Measurements from ENCODE around the gene HPS4. TPM values are rescaled to one million over a fixed set of nuclear protein-coding genes. Genes with fewer than 3 reads are reported as not detected.

Gene HPS4
- total and polyA plus RNA-seq, 2 of the 8 experiments (the other 6 are each of a cell fraction or from before 2014, with no cell fraction given) = 28.0 to 35.2 TPM

DNA sequence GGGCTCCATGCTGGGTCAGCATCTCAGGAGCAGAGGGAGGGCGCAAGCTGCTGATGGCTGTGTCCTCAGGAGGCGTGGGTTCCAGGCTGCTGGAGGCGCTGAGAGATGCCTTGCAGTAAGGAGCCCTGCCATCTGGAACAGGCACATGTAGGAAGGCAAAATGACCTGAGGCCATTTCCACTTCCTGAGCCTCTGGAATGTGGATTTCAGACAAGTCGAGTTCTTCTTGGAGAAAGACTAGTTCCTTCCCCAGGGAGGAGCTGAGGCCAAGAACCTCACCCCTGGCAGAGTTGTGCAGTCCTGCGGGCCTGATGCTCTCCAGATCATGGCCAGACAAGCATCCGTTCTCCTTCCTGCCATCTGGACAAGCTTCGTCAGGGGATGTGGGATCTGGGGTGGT lies 19.3 kb downstream of the HPS4 start:
- Histone ChIP-seq H3K23me2 (ENCODE audit: low read depth, low read length) (no peaks in the 10 kb centered on the region), H3K27ac (ENCODE audit: low read depth, low read length) (no peak overlapping the region), H3K79me2 (ENCODE audit: control insufficient read depth in 1 of 2, insufficient read depth in 2 of 2, low read length in 2 of 2) (peaks cover 0 to 2% of the 10 kb centered on the region in 2 experiments; a peak in 1 of 4 replicates), H4K8ac (ENCODE audit: extremely low read depth, insufficient read depth, low read length) (no peak overlapping the region), H3K14ac (ENCODE audit: insufficient read length) (no peak overlapping the region), H2AFZ (ENCODE audit: low read length) (no peak overlapping the region), H3K4me3 (ENCODE audit: extremely low read depth in 1 of 4, insufficient read depth in 2 of 4, low read depth in 3 of 4, low read length in 4 of 4) (no peak overlapping the region), H3K36me3 (ENCODE audit: control insufficient read depth in 2 of 4, insufficient read depth in 4 of 4, low read length in 3 of 4) (peaks cover 18 to 66% (median 45%) of the 10 kb centered on the region in 4 experiments), H3K18ac (ENCODE audit: extremely low read depth, low read length) (no peak overlapping the region), H3K4me2 (ENCODE audit: insufficient read depth in 1 of 2, low read depth in 2 of 2, low read length in 2 of 2) (no peak overlapping the region), H3K79me1 (ENCODE audit: low read depth, low read length) (0 out of 2 replicates have a peak, but pooled peaks cover 2% of the 10 kb centered on the region), H3K4ac (replicated peaks; ENCODE audit: insufficient read length, low read depth, low read length) (no peak overlapping the region), H4K5ac (ENCODE audit: insufficient read length, low read depth, low read length) (no peak overlapping the region), H2BK5ac (ENCODE audit: low read depth, low read length) (no peak overlapping the region), H2BK20ac (ENCODE audit: low read length) (no peak overlapping the region), H3K9ac (replicated peaks in 1 of 4; ENCODE audit: extremely low read depth in 1 of 4, low read depth in 3 of 4, low read length in 3 of 4) (no peak overlapping the region), H3K27me3 (replicated peaks in 1 of 4; ENCODE audit: control insufficient read depth in 3 of 4, extremely low read depth in 1 of 4, insufficient read depth in 3 of 4, low read length in 3 of 4) (no peaks in the 10 kb centered on the region), H3K9me3 (ENCODE audit: insufficient read depth in 2 of 2, low read depth in 1 of 2, low read length in 1 of 2) (no peaks in the 10 kb centered on the region), H2BK120ac (replicated peaks; ENCODE audit: low read depth, low read length) (no peak overlapping the region), H3K23ac (ENCODE audit: insufficient read length) (no peak overlapping the region), H2BK15ac (ENCODE audit: low read length) (no peak overlapping the region), H3K56ac (replicated peaks; ENCODE audit: insufficient read length, low read depth, low read length) (no peak overlapping the region), H2AK5ac (ENCODE audit: low read depth, low read length) (no peak overlapping the region), H2BK12ac (ENCODE audit: low read depth, low read length) (no peak overlapping the region), H4K20me1 (replicated peaks in 1 of 2; ENCODE audit: control insufficient read depth in 1 of 2, insufficient read depth in 2 of 2, low read length in 2 of 2) (peaks cover 0 to 9% of the 10 kb centered on the region in 2 experiments), H3K4me1 (replicated peaks in 1 of 4; ENCODE audit: control insufficient read depth in 3 of 4, insufficient read depth in 4 of 4, low read length in 3 of 4) (no peaks in the 10 kb centered on the region), H4K91ac (replicated peaks; ENCODE audit: insufficient read length, low read length) (no peak overlapping the region)
- DNase-seq (ENCODE audit: low read depth in 1 of 2, low spot score in 2 of 2) = no peak
- TF ChIP-seq KDM5A (IDR thresholded peaks at IDR 0.05; ENCODE audit: low read length) (no peak), TAF1 (IDR thresholded peaks at IDR 0.05; ENCODE audit: low read depth, low read length) (no peak), POU5F1 (IDR thresholded peaks at IDR 0.05; ENCODE audit: low read depth, low read length) (no peak), FOSL1 (IDR thresholded peaks at IDR 0.05; ENCODE audit: insufficient read depth, low read depth, low read length) (no peak), MAX (IDR thresholded peaks at IDR 0.05) (no peak), SAP30 (IDR thresholded peaks at IDR 0.05; ENCODE audit: insufficient read depth, insufficient replicate concordance, low read length) (no peak)
- ChIA-PET CTCF (ENCODE audit: partially characterized antibody) (interaction anchor here (0.7 to 7.8 kb wide), 6 partner anchors 12 to 100 kb away, joined by 3 to 98 read pairs (median 5); no protein-coding TSS in a partner anchor), POLR2A (ENCODE audit: partially characterized antibody) (interaction anchor here (0.5 kb wide), 1 partner anchor 111 kb away, joined by 3 read pairs; no protein-coding TSS in a partner anchor)
- FAIRE-seq = no peak
- WGBS, 2 experiments (ENCODE audit: extremely low coverage in 1 of 2, insufficient coverage in 1 of 2, insufficient read length in 1 of 2, insufficient replicate concordance in 2 of 2, low coverage in 1 of 2, low lambda C conversion rate in 2 of 2, missing lambda C conversion rate in 1 of 2) = 92% methylated on average over 7 of the region's 7 CpGs; no CpG with 5 or more reads in 1 of the 2 experiments

Data from H1 (cell line).